AG04450 (cell line): ENCODE measurements around the gene WSCD2. TPM values are rescaled to one million over a fixed set of nuclear protein-coding genes. Genes with fewer than 3 reads are reported as not detected.

ENCODE experiments used
- CTCF ChIA-PET: fragments of 300-600, 350-600 bp; formaldehyde crosslinking; extraction: SDS; loops from one replicate; lab custom pipeline; 2022; ENCODE audit warnings: antibody characterized with exemption, inconsistent platforms; lab: Charles Lee
- POLR2A ChIA-PET: fragments of 350-600 bp; formaldehyde crosslinking; extraction: SDS; loops from one replicate; lab custom pipeline; 2021; ENCODE audit warnings: antibody characterized with exemption, inconsistent platforms; lab: Yijun Ruan, JAX
- DNase-seq: peaks from one replicate; pipeline ENCODE4 v3.0.0-alpha.2; 2011; ENCODE audit warnings: low read depth, low spot score
- H3K27ac ChIP-seq: one replicate; pipeline ENCODE4 v1.5.1; 2012; ENCODE audit warnings: low read depth, low read length, control low read depth
- H3K27me3 ChIP-seq: one replicate; pipeline ENCODE4 v1.6.0; 2012; ENCODE audit warnings: low read length; ENCODE audit not compliant: control insufficient read depth, insufficient read depth
- H3K4me3 ChIP-seq: 2 replicates; pipeline ENCODE4 v1.5.1; 2011; ENCODE audit warnings: mild to moderate bottlenecking, low read depth, low read length, control low read depth
- H3K9me3 ChIP-seq: 2 replicates; pipeline ENCODE4 v1.5.1; 2012; ENCODE audit warnings: low read length; ENCODE audit not compliant: control insufficient read depth, insufficient read depth
- CTCF ChIP-seq: IDR thresholded peaks from 2 replicates; pipeline ENCODE4 v1.5.1; 2011; ENCODE audit warnings: low read depth, low read length, control low read depth, inconsistent platforms
- polyA plus RNA-seq: library from polyadenylated mRNA; depleted of rRNA; stranded (reverse); fragments of >200 nt; gene quantifications from 2 replicates; pipeline ENCODE4 v1.2.3, GENCODE V29; 2011

The WSCD2 gene
- polyA plus RNA-seq, 1 experiment = not detected

GRCh38 chr12:108191938-108192337, 62.9 kb downstream of the WSCD2 start:
- H3K9me3 ChIP-seq = no peaks in the 10 kb centered on the region; the same call in 1 of the 2 replicates
- CTCF ChIA-PET = no interaction called here
- POLR2A ChIA-PET = no interaction called here

GRCh38 chr12:108193493-108193892, 64.4 kb downstream of the WSCD2 start:
- no peak overlapping the region for H3K27ac ChIP-seq
- CTCF ChIA-PET = no interaction called here
- no peak overlapping the region for H3K4me3 ChIP-seq
- no peak for DNase-seq
- no peaks in the 10 kb centered on the region for H3K27me3 ChIP-seq
- POLR2A ChIA-PET = no interaction called here
- no peaks in the 10 kb centered on the region; the same call in 1 of the 2 replicates for H3K9me3 ChIP-seq
- no peak for TF ChIP-seq CTCF

More at GRCh38 chr12:108191938-108192337, 62.9 kb downstream of the WSCD2 start:
- DNase-seq = no peak
- H3K4me3 ChIP-seq = no peak overlapping the region
- no peaks in the 10 kb centered on the region for H3K27me3 ChIP-seq
- no peak overlapping the region for H3K27ac ChIP-seq
- no peak for TF ChIP-seq CTCF

- H3K27me3 ChIP-seq = no peaks in the 10 kb centered on the region
- no peak overlapping the region for H3K4me3 ChIP-seq
- CTCF ChIA-PET = interaction anchor here (0.6 to 0.9 kb wide), 3 partner anchors 9 to 520 kb away, joined by 3 read pairs; no protein-coding TSS in a partner anchor
- H3K27ac ChIP-seq = no peak overlapping the region
- DNase-seq = no peak
- no peaks in the 10 kb centered on the region; the same call in 1 of the 2 replicates for H3K9me3 ChIP-seq
- peak; percentile 64 for TF ChIP-seq CTCF
- POLR2A ChIA-PET = no interaction called here
These were observed 64.8 kb downstream of the WSCD2 start for GRCh38 chr12:108193917-108194316.

GRCh38 chr12:108194585-108194984, 65.5 kb downstream of the WSCD2 start:
- no peaks in the 10 kb centered on the region; the same call in 1 of the 2 replicates for H3K9me3 ChIP-seq
- H3K4me3 ChIP-seq = no peak overlapping the region
- no peaks in the 10 kb centered on the region for H3K27me3 ChIP-seq
- CTCF ChIA-PET = interaction anchor here (0.6 to 0.9 kb wide), 5 partner anchors 8 to 521 kb away, joined by 3 to 4 read pairs (median 3); no protein-coding TSS in a partner anchor
- no peak overlapping the region for H3K27ac ChIP-seq
- POLR2A ChIA-PET = no interaction called here
- no peak for DNase-seq
- TF ChIP-seq CTCF = no peak

GRCh38 chr12:108196319-108196718, 67.2 kb downstream of the WSCD2 start:
- Histone ChIP-seq H3K27me3 (no peaks in the 10 kb centered on the region), H3K9me3 (no peaks in the 10 kb centered on the region; the same call in 1 of the 2 replicates), H3K4me3 (no peak overlapping the region), H3K27ac (no peak overlapping the region)
- DNase-seq = no peak
- ChIA-PET POLR2A (no interaction called here), CTCF (no interaction called here)
- no peak for TF ChIP-seq CTCF
